Endometrium (tissue), 2 donors: ENCODE results near the gene FRAS1.
"Not testable (repeated sequence)": the region's sequence is repeated elsewhere in the genome, so short reads cannot be mapped to it uniquely, and the experiment has no call there.

Experiments used
- FAIRE-seq: peaks from 2 replicates; lab custom pipeline; 2012; peaks lifted over from hg19 to GRCh38; lab: Jason Lieb, UNC
- donor health status: control.
- donor health status: control.

Gene FRAS1, protein sequence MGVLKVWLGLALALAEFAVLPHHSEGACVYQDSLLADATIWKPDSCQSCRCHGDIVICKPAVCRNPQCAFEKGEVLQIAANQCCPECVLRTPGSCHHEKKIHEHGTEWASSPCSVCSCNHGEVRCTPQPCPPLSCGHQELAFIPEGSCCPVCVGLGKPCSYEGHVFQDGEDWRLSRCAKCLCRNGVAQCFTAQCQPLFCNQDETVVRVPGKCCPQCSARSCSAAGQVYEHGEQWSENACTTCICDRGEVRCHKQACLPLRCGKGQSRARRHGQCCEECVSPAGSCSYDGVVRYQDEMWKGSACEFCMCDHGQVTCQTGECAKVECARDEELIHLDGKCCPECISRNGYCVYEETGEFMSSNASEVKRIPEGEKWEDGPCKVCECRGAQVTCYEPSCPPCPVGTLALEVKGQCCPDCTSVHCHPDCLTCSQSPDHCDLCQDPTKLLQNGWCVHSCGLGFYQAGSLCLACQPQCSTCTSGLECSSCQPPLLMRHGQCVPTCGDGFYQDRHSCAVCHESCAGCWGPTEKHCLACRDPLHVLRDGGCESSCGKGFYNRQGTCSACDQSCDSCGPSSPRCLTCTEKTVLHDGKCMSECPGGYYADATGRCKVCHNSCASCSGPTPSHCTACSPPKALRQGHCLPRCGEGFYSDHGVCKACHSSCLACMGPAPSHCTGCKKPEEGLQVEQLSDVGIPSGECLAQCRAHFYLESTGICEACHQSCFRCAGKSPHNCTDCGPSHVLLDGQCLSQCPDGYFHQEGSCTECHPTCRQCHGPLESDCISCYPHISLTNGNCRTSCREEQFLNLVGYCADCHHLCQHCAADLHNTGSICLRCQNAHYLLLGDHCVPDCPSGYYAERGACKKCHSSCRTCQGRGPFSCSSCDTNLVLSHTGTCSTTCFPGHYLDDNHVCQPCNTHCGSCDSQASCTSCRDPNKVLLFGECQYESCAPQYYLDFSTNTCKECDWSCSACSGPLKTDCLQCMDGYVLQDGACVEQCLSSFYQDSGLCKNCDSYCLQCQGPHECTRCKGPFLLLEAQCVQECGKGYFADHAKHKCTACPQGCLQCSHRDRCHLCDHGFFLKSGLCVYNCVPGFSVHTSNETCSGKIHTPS (N-terminal part only)

DNA sequence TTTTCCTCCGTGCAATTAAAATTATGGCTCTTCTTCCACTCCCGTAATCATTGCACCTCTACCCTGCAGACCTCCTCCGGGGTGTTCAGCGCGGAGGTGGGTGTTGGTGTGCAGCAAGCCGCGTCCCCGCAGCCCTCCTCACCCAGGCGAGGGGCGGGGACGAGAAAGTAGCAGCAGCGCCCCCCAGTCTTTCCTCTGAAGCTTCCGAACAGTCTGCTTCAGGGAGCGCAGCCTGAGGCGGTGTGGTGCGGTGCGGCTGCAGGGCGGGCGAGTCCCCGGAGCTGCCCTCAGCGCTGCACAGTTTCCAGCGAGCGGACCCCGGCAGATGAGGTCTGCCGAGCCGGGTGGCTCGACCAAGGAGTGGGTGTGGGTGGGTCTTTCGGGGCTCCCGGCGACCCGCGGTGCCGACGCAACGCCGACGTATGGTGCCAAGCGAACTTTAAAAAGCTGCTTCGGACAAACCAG, at the start of gene FRAS1:
FRAS1 (plus strand) TSS at position 189 of the 465 bp plus-strand sequence. CDS start 687 bp downstream, outside the sequence.
- FAIRE-seq: no peak

DNA sequence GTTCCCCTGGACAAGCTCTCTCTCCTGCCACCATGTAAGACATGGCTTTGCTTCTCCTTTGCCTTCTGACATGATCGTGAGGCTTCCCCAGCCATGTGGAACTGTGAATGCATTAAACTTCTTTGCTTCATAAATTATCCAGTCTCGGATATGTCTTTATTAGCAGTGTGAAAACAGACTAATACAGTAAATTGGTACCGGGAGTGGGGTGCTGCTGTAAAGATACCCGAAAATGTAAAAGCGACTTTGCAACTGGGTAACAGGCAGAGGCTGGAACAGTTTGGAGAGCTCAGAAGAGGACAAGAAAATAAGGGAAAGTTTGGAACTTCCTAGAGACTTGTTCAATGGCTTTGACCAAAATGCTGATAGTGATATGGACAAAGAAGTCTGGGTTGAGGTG, 46.1 kb upstream of the FRAS1 start:
- FAIRE-seq: not testable (repeated sequence)

DNA sequence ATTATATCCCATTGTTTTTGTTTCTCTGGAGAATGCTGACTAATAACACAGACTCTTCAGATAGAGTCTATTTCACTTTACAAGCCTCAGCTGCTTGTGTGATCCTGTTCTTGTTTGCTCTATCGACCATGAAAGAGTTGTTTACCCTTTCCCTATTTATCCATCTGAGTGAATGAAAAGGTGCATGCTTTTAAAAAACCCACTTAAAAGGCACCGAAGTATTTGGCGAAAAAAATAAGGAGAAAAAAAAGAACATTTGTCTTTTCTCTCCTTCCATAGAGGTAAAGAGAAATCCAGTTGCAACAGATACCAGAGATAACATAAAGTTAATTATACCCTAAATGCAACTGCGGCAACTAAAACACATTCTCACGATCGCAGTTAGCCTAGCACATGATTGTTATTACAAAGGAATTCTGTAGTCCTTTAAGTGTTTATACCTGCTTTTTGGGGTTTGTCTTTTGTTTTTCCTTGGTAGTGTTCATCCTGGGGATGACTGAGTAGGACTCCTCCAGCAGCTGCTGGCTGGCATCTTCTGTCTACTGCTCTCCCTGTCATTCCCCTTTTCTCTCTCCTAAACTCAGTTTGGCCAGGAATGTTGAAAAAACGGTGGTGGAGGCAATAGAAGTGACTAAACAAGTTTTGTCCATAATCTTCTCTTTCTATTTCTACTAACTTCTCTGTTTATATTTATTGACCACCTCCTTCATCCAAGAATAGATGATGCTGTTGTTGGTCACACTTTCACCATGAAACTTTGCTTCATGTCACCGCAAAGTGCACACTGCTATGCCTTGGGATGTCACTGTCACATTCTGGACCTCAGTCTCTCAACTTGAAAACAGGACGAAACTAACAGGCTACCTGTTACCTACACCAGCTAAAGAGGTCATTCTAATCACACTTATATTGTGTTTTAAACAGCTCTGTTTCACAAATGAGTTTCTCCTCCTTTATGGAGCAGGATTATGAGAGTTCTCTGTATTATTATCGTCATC, 41.9 kb upstream of the FRAS1 start:
- no peak for FAIRE-seq

DNA sequence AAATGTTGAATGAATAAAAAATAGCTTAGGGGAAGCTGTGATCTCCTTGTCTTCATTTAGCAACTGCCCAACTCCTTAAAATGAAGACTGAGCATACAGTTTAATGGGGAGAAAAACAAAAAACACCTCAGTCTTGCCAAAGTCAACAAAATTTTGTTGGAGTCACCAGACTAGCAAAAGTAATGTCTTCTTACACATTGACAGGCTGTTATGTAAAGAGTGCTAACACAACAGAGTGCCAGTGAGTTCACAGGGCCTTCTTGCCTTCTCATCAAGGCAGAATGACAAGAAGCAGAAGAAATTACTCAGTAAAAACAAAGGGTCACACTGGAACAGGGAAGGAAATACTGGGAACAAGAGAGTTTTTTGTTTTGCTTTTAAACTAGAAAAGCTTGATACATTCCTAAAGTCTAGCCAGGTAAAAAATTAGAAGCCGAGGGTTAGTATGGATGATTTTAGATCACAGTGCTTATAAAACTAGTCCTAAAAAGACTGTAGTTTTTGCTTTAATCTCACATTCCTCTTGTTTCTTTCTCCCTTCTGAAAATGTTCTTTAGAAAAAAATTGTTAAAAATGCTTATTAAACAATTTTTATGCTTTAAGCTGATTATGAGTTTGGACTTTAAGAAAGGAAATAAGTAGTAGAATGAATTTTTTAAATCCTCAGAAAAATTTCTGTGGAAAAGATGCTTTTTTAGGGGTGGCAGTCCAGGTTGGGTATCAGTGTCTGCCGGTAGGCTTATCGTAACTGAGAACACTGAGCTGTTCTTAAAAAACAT, 38.7 kb upstream of the FRAS1 start:
- no peak for FAIRE-seq

DNA sequence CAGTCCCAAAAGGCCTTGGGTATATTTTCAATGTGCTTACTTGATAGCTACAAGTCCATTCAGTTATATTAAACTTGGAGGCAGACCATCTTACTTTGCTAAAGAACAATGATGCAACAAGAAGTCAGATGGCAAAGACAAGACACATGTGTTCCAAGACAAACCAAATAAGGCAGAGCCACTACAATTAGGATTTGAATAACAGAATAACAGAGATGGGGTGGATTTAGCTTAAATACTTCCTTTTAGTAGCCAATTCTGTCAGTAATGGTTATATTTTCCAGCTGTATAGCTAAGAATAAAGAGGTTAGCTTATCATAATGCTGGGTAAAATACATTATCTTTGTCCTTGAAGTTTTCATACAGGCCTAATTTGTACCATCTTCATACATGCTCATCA, 37.7 kb upstream of the FRAS1 start:
- no peak for FAIRE-seq

DNA sequence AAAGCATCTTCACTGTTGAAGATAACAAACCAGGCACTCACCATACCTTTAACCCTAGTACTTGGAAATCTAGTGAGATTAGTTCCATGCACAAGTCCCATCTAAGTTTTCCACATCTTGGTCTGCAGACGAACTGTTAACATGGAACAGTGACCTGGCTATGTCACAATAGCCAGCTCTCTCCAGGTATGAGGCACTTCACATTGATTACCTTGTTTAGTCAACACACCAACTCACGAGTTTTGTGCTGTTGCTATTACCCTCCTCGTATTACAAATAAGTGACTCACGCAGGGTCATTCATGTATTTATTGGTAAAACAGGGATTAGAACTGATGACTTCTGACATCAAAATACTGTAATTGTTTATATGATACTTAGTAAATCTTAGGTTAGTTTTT, 36.4 kb upstream of the FRAS1 start:
- FAIRE-seq: no peak

DNA sequence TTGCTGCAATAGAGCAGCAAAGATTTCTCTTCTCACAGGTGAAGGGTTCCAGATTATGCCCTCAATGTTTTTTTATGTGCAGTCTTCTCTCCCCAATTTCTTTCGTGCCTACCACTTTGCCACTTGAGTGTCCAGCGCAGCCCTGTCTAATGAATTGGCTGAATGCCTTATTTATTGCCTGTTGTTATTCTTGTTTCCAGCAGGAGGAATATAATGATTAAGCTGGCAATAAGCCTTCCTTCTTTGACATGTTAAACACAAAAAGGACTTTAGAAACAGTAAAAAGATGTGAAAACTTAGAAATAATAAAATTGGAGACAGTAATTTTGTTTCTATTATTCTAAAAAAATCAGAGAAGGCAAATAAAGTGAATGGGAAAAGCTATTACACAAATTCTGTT, 34.6 kb upstream of the FRAS1 start:
- FAIRE-seq: no peak

DNA sequence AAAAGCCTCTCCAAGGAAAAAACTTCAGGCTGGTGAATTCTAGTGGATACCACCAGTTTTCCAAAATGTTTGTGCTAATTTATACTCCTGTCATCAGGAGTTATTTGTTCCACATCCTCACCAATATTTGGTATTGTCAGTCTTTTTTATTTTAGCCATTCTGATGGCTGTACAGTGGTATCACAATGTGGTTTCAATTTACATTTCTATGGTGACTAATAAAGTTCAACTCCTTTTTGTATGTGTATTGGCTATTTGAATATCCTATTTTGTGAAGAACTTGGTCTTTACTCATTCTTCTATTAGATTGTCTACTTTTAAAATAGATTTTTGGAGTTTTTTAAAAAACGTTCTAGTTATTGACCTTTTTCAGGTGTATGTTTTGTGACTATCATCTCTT, 33.0 kb upstream of the FRAS1 start:
- FAIRE-seq: no peak

DNA sequence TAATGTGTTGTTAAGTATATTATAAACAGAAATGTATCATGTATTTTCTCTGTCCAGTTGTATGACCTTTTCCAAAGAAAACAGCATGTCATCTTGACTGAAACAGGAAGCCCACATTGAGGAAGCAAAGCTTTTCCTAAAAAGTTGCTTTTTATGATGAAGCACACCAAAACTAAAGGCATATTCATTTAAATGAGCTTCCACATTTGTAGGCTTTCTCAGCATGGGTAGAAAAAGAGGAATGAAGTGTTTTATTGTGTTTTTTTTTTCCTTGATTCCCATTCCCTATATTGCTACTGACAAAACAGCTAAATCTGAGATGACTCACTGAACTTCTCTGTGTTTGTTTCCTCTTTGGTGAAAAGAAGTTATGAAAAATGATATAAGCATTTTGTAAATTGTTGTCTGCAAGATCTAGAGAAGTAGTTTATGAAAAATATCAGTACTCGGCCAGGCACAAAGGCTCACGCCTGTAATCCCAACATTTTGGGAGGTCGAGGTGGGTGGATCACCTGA, 32.5 kb upstream of the FRAS1 start:
- no peak for FAIRE-seq

DNA sequence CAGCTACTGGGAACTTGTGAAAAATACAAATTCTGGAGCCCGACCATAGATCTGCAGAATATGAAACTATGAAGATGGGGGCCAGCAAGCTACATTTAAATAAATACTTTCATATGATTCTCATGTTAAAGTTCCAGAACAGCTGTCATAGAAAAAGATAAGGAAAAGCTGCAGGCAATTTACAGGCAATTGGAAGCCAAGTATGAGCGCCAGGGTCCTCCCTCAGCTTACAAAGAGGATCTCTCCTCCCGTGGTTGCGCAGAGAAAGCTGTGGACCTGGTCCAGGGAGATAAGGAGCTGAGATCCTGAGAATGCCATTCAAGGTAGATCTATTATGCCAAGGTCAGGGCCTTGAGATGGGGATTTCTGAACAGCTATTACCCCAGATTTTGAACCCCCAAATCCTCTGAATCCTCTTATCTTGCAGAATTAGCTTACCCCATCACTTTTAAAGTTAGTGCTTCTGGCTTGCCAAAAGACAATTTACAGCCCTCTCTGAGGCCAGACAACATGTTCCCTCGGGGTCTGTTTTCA, 25.6 kb upstream of the FRAS1 start:
- FAIRE-seq: no peak

DNA sequence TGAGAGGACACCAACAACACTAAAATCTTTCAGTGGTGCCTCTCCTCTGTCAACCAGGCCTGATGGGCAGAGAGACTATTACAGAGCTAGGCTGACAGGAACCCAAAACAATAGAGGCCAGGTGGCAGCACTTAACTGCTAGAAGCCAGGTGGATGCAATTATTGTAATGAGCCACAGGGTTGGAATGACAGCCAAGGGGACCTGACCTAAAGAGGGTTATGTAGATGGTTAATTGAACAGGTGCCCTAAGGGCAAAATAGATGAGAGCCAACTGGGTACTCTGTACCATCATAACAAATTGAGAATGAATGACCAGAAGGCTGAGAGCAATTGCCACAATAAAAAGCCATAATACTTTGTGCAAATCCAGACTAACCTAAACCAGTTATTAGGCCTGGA, 24.7 kb upstream of the FRAS1 start:
- no peak for FAIRE-seq

DNA sequence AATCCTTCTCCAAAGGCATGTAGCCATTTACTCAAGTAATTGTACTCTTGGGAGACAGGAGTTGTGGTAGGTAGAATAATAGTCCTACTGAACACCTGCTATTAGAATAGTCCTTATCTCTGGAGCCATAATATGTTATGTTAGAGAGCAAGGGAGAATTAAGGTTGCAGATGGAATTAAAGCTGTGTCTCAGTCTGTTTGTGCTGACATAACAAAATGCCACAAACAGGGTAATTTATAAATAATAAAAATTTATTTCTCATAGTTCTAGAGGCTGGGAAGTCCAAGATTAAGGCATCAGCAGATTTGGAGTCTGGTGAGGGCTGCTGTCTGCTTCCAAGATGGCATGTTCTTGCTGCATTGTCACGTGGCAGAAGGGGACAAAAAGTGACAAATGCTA, 24.2 kb upstream of the FRAS1 start:
- no peak for FAIRE-seq

DNA sequence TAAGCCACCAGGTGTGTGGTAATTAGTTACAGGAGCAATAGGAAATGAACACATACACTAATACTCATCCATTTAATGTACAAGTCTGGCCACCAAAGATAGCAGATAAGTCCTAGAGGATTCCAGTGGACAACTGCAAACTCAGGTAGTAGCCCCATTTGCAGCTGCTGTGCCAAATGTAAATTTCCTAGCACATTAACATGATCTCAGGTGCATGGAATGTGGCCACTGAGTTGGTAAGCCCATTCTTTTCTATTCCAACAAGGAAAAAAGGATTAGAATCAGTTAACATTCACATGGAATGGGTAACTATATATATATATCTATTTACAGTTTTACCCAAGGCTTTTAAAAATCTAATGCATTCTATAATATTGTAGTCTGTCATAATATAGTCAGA, 23.3 kb upstream of the FRAS1 start:
- no peak for FAIRE-seq

DNA sequence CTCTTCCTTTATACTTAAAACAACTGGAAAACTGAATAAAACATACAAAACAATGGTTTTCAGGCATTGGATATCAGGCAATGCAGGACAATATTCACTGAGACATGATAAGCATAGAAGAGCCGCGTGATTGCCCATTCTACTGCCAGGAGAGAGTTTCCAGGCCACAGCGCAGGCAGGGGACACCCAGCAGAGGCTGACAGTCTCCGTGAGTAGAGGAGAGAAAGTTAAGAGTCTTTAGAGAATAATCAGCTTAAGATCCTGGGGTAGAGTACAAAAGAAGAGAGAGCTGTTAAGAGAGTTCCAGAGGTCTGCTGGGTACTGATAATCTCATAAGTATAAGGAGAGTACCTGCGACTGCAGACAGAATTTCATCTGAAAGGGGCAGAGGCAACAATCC, 18.4 kb upstream of the FRAS1 start:
- FAIRE-seq: no peak

DNA sequence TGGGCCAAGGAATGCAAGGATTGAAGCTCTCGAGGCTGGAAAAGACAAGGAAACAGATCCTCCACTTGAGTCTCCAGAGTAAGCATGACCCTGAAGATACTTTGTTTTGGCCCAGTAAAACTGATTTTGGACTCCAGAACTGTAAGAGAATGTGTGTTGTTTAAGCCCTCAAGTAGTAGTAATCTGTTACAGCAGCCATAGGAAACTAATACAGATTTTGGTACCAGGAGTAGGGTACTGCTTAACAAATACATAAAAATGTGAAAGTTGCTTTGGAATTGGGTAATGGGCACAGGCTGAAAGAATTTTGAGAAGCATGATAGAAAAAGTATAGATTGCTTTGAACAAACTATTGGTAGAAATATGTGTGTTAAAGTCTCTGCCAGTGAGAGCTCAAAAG, 17.4 kb upstream of the FRAS1 start:
- no peak for FAIRE-seq

DNA sequence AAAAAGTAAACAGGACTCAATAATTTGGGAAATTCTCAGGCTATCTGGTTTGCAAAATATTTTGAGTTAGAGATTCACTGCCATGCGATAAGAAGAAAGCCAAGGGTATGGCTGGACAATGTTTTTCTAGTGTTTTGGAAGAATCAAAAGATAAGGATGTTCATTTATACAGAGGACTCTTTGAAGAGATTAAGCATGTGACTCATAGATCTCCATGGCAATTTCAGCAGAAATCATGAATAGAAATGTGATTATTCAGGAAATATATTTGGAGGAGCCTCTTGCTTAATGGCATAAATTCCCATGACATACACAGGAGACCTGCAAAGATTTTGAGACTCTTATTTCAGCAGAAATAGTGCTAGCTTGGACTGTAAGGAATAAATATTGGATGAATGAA, 16.7 kb upstream of the FRAS1 start:
- no peak for FAIRE-seq

DNA sequence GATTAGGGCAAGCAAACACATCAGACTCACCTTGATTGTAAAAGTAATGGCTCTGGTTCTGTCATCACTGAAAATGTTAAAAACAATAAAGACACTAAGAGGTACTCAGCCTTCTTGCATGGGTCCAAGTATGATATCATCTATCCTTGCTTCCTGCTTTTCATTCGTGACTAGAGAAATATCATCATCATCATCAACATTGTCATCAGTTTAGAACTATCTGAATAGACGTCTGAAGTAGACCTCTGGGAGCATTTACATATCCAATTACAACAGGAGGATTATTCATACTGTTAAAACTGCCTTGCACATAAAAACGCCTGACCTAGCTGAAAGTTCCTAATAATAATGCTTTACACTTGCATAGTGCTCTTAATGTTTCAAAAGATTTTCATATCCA, 9.8 kb upstream of the FRAS1 start:
- no peak for FAIRE-seq

DNA sequence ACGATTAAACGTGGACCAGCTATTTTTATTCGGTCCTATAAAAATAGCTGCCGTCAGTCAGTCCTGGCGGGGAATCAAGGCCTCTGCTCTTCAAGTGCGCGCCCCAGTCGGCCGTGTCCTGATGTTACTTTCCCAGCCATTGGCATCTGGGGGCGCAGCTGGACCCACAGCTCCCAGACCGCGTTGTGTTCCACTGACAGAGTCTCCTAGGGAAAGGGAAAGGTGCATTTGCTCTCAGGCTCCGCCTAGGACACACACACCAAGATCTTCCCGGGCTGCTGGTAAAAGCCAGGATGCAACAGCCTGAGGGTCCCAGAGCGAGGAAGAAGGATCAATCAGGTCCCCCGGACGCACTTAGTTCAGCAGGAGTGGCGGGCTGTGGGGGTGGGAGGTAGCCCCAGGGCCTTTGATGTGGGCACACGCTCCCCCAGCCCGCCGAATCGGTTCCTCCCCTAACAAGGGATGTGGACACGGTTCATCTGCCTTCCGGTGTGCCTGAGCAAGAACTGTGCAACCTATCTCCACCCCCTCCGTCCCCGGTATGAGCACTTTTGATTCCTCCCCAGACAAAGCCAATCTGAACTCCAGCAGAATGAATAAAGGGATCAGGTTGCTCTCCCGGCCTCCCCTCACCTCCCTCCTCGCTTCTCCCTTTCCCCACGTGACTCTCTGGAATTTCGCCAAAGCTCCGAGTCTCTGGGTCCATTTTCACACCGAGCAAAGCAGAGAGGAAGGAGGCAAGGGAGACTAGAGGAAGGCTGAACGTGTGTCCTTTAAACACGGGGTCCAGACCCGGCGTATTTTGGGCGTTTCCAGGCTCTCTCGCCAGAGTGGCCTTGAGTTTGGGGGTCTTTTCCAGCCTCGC, 626 bp upstream of the FRAS1 start:
- FAIRE-seq: no peak
